Breast epithelium (tissue), 4 donors: ENCODE results near the gene ST14. TPM values are rescaled to one million over a fixed set of nuclear protein-coding genes. Genes with fewer than 3 reads are reported as not detected.

Source experiments
- DNase-seq, 2 donors: peaks; one replicate each; pipeline ENCODE4 v3.0.0-alpha.2; 2019; ENCODE audit warnings: low spot score in 2 of 2
- H3K27ac ChIP-seq, 2 donors: fragments of 200-600 bp; sonication (generic) in 1 of 2; one replicate each; pipeline ENCODE4 v1.5.1; 2016 to 2019; ENCODE audit warnings: mild to moderate bottlenecking in 1 of 2
- H3K27me3 ChIP-seq, 2 donors: fragments of 200-600 bp; sonication (generic) in 1 of 2; one replicate each; pipeline versions ENCODE4 v1.5.1 to v1.6.0; 2017 to 2019; ENCODE audit warnings: control low read depth in 1 of 2, mild to moderate bottlenecking in 1 of 2
- H3K36me3 ChIP-seq: fragments of 200-600 bp; one replicate; pipeline ENCODE4 v1.5.1; 2019
- H3K4me1 ChIP-seq, 2 donors: fragments of 200-600 bp; sonication (generic); one replicate each; pipeline ENCODE4 v1.5.1; 2016 to 2019; ENCODE audit warnings: control low read depth in 1 of 2
- H3K4me3 ChIP-seq, 3 donors: fragments of 200-600 bp; sonication (generic); 1 replicate in 2 of 3; 2 replicates in 1 of 3; pipeline ENCODE4 v1.5.1; 2016 to 2019; ENCODE audit warnings: mild to moderate bottlenecking in 3 of 3, moderate library complexity in 2 of 3
- H3K9me3 ChIP-seq, 2 donors: fragments of 200-600 bp; sonication (generic) in 1 of 2; one replicate each; pipeline ENCODE4 v1.5.1; 2016 to 2019; ENCODE audit warnings: control low read depth in 1 of 2
- POLR2A ChIP-seq: fragments of 450-650 bp; IDR thresholded peaks from one replicate; pipeline ENCODE4 v1.6.1; 2016; ENCODE audit warnings: antibody characterized with exemption, mild to moderate bottlenecking, moderate library complexity
- POLR2AphosphoS5 ChIP-seq, 3 donors: sonication (generic); formaldehyde crosslinking; IDR thresholded peaks; one replicate each; pipeline ENCODE4 v1.6.1; 2017; ENCODE audit warnings: antibody characterized with exemption in 3 of 3
- intact Hi-C: fragments of 100-400 bp; cut with DNase I; formaldehyde crosslinking; loops from one replicate; pipeline ENCODE4 v1.15.1; 2023; ENCODE audit warnings: low total_unique reads
- total RNA-seq, 3 donors: library from RNA; depleted of rRNA; stranded (reverse); fragments of >200 nt; gene quantifications; one replicate each; pipeline ENCODE4 v1.1.0, GENCODE V29; 2016
- TF ChIP-seq, protein P1 (sequence below), 3 donors: fragments of 450-650 bp; IDR thresholded peaks; one replicate each; pipeline ENCODE4 v1.5.1; 2016 to 2017; ENCODE audit warnings: antibody characterized with exemption in 3 of 3, mild to moderate bottlenecking in 3 of 3, moderate library complexity in 3 of 3

ST14 gene
- total RNA-seq, 3 donors from 2014 or later = 9.9 to 89.0 (median 48.5) TPM

DNA sequence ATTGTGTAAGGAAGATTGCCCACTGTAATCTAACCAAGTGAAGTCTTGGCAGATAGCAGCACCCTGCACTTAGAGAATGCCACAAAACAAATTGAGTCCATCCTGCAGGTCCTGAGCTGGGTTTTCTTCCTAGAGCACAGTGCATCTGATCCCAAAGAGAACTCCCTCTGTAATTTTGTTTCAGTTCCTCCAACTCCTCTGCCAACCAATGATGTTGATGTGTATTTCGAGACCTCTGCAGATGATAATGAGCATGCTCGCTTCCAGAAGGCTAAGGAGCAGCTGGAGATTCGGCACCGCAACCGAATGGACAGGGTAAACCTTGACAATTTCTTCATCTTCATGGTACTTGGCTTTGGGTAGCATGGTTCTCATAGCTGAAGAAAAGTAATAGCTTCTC, 33.1 kb upstream of the ST14 start:
- H3K27me3 ChIP-seq = no peaks in the 10 kb centered on the region
- no peak for DNase-seq
- no peak overlapping the region for H3K27ac ChIP-seq
- peaks cover 6% of the 10 kb centered on the region for H3K36me3 ChIP-seq
- no peak overlapping the region for H3K4me3 ChIP-seq
- TF ChIP-seq POLR2A = no peak
- TF ChIP-seq, protein P1, sequence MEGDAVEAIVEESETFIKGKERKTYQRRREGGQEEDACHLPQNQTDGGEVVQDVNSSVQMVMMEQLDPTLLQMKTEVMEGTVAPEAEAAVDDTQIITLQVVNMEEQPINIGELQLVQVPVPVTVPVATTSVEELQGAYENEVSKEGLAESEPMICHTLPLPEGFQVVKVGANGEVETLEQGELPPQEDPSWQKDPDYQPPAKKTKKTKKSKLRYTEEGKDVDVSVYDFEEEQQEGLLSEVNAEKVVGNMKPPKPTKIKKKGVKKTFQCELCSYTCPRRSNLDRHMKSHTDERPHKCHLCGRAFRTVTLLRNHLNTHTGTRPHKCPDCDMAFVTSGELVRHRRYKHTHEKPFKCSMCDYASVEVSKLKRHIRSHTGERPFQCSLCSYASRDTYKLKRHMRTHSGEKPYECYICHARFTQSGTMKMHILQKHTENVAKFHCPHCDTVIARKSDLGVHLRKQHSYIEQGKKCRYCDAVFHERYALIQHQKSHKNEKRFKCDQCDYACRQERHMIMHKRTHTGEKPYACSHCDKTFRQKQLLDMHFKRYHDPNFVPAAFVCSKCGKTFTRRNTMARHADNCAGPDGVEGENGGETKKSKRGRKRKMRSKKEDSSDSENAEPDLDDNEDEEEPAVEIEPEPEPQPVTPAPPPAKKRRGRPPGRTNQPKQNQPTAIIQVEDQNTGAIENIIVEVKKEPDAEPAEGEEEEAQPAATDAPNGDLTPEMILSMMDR (IDR thresholded peaks at IDR 0.05) = no peak
- no peak for TF ChIP-seq POLR2AphosphoS5 (IDR thresholded peaks at IDR 0.05)
- intact Hi-C loops = no loop called here
- H3K4me1 ChIP-seq = peaks cover 4 to 9% of the 10 kb centered on the region in 2 donors
- H3K9me3 ChIP-seq = no peaks in the 10 kb centered on the region

DNA sequence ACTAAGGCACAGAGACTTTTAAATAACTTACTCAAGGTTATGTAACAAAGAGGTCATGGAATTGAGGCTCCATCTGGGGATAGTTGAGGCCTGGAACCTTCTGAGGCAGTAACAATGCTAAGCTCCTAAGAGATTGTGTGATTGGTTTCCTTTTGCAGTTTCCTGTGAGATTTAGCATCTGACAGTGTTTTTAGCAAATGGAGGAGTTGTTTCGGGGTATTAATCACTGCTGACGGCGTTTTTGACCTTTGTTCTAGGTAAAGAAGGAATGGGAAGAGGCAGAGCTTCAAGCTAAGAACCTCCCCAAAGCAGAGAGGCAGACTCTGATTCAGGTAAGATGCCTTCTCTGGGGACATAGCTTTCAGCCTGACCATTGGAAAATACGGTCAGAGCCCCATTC, 32.1 kb upstream of the ST14 start:
- Histone ChIP-seq H3K4me3 (no peak overlapping the region), H3K36me3 (peaks cover 6% of the 10 kb centered on the region), H3K4me1 (peaks cover 4 to 9% of the 10 kb centered on the region in 2 donors), H3K9me3 (no peaks in the 10 kb centered on the region), H3K27me3 (no peaks in the 10 kb centered on the region), H3K27ac (no peak overlapping the region)
- TF ChIP-seq, protein P1 (IDR thresholded peaks at IDR 0.05) = no peak
- TF ChIP-seq POLR2AphosphoS5 (IDR thresholded peaks at IDR 0.05) = no peak
- TF ChIP-seq POLR2A = no peak
- no peak for DNase-seq
- intact Hi-C loops = no loop called here

DNA sequence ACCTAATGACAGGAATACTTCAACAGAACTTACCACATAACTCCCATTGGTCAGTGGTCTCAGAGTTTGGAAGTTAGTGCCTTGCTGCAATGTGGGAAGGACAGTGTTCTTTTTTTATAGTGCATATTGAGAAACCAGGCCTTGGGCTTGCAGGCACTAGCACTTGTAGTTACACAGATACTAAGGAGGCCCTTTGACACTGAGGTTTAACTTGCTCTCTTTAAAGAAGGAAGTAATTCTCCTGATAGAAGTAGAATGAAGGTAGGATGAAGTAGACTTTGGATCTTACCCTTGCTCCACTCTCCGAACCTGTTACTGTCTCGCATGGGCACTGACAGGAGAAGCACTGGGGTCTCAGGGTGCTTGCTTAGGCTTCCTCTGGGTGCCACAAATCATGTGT, 31.0 kb upstream of the ST14 start:
- intact Hi-C loops = no loop called here
- no peak overlapping the region for H3K27ac ChIP-seq
- H3K36me3 ChIP-seq = peaks cover 6% of the 10 kb centered on the region
- H3K4me3 ChIP-seq = no peak overlapping the region
- H3K27me3 ChIP-seq = no peaks in the 10 kb centered on the region
- DNase-seq = no peak
- TF ChIP-seq, protein P1 (IDR thresholded peaks at IDR 0.05) = no peak
- TF ChIP-seq POLR2AphosphoS5 (IDR thresholded peaks at IDR 0.05) = no peak
- H3K9me3 ChIP-seq = no peaks in the 10 kb centered on the region
- H3K4me1 ChIP-seq = peaks cover 4 to 9% of the 10 kb centered on the region in 2 donors

DNA sequence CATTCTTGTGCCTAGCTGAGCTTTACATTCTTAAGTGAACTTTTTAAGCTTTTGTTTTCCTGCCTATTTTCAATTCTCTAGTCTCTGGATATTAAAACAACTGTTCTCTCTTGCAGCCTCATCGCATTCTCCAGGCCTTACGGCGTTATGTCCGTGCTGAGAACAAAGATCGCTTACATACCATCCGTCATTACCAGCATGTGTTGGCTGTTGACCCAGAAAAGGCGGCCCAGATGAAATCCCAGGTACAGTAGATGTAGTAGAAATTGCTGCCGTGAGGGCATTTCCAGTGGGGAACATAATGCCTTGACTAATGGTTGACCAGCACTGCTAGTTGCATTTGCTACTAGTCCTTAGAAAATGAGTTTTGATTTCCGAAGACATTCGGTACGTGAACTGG, 29.7 kb upstream of the ST14 start:
- no peak overlapping the region for H3K27ac ChIP-seq
- H3K27me3 ChIP-seq = no peaks in the 10 kb centered on the region
- intact Hi-C loops = loop anchor here (5.0 kb wide), 1 partner anchor 208 kb away; no protein-coding TSS in a partner anchor
- H3K36me3 ChIP-seq = peaks cover 6% of the 10 kb centered on the region
- TF ChIP-seq POLR2A (no peak), POLR2AphosphoS5 (IDR thresholded peaks at IDR 0.05) (no peak)
- TF ChIP-seq, protein P1 (IDR thresholded peaks at IDR 0.05) = no peak
- H3K4me1 ChIP-seq = peaks cover under 1 to 1% of the 10 kb centered on the region in 2 donors
- H3K9me3 ChIP-seq = no peaks in the 10 kb centered on the region
- no peak overlapping the region for H3K4me3 ChIP-seq
- no peak for DNase-seq

DNA sequence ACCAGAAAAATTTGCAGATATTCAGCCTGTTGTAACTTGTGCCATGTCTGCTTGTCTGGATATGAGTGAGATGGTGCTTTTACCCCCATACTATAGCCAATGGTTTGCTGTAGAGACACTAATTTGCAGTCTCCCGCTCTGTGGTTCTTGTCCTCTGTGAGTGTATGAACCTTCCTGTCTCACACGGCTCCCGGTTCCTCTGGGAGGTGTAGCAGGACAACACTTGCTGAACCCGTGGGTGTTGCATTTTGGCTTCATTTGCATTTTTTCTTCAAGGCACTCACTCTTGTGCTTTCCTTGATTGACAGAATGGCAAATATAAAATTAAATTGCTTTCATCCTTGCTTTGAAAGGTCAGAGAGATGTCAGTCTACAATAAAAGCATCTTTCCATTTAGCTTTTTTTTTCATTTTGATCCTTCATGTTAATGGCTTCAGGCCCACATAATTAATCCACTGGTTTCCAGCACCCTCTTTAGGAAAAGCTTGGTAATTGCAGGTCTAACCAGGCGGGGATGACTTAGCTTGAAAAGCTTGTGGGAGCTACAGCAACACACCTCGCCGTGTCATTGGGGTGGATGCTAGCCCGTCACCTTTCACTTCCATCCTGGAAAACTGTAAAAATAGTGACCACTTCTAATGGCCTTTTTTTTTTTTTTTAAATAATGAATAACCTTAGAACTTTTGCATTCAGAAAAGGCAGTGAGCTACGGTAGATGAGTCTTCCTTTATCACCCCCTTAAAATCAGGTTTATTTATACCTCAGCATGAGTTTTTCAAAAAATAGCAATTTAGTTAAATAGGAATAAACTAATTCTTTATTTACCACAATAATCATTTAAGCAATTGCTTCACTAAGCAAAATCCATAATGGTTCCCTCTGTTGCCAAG, 27.4 kb upstream of the ST14 start:
- H3K36me3 ChIP-seq = peaks cover 6% of the 10 kb centered on the region
- H3K4me1 ChIP-seq = no peaks in the 10 kb centered on the region
- H3K4me3 ChIP-seq = no peak overlapping the region
- TF ChIP-seq POLR2A (no peak), POLR2AphosphoS5 (IDR thresholded peaks at IDR 0.05) (no peak)
- TF ChIP-seq, protein P1 (IDR thresholded peaks at IDR 0.05) = peak; percentile 50 to 84 (median 82)
- no peaks in the 10 kb centered on the region for H3K9me3 ChIP-seq
- DNase-seq = peak in 1 of 2 donors; percentile 38
- H3K27me3 ChIP-seq = no peaks in the 10 kb centered on the region
- intact Hi-C loops = loop anchor here (5.0 kb wide), 1 partner anchor 210 kb away; no protein-coding TSS in a partner anchor
- H3K27ac ChIP-seq = no peak overlapping the region
